IMR-90 (cell line): ENCODE results near the gene WDFY2. TPM values are rescaled to one million over a fixed set of nuclear protein-coding genes. Genes with fewer than 3 reads are reported as not detected.

Experiments used
- ATAC-seq: fragments of 200-7000 bp; cut with Tn5 transposase; 2 replicates; pipeline ENCODE4 v1.9.1; 2020; ENCODE audit warnings: low read depth, mild to moderate bottlenecking, moderate library complexity
- BruUV-seq: library from RNA; stranded (reverse); fragments of 400-500 nt; replicated peaks from 2 replicates; lab custom pipeline; 2021; lab: Mats Ljungman, UMichigan
- CTCF ChIA-PET: fragments of 300-600 bp; formaldehyde crosslinking; extraction: SDS; loops from one replicate; lab custom pipeline; 2021; ENCODE audit warnings: antibody characterized with exemption; lab: Yijun Ruan, JAX
- POLR2A ChIA-PET: fragments of 300-600 bp; sonication (Branson Sonifier 250); formaldehyde crosslinking; loops from one replicate; lab custom pipeline; 2022; ENCODE audit warnings: antibody characterized with exemption; ENCODE audit not compliant: unreplicated experiment; lab: Charles Lee
- DNase-seq: peaks from one replicate; pipeline ENCODE4 v3.0.0; 2013
- H2AFZ ChIP-seq: replicated peaks from 2 replicates; pipeline ENCODE3; 2013; ENCODE audit warnings: low read length, mild to moderate bottlenecking; ENCODE audit not compliant: poor library complexity
- H2AK5ac ChIP-seq: 2 replicates; pipeline ENCODE4 v1.6.1; 2013; ENCODE audit warnings: low read depth, low read length, inconsistent platforms
- H2AK9ac ChIP-seq: replicated peaks from 2 replicates; pipeline ENCODE3; 2013; ENCODE audit warnings: mild to moderate bottlenecking, low read depth, low read length, moderate library complexity; ENCODE audit not compliant: poor library complexity
- H2BK120ac ChIP-seq: 2 replicates; pipeline ENCODE4 v1.6.1; 2013; ENCODE audit warnings: low read depth, low read length, inconsistent platforms
- H2BK15ac ChIP-seq: 3 replicates; pipeline ENCODE4 v1.6.1; 2013; ENCODE audit warnings: low read depth, low read length, inconsistent platforms
- H2BK20ac ChIP-seq: 2 replicates; pipeline ENCODE4 v1.6.1; 2013; ENCODE audit warnings: low read depth, mild to moderate bottlenecking, inconsistent platforms, low read length, moderate library complexity
- H2BK5ac ChIP-seq: 2 replicates; pipeline ENCODE4 v1.6.1; 2013; ENCODE audit warnings: mild to moderate bottlenecking, low read depth, low read length, inconsistent platforms; ENCODE audit not compliant: poor library complexity, severe bottlenecking
- H3K14ac ChIP-seq: replicated peaks from 2 replicates; pipeline ENCODE4 v1.6.1; 2013; ENCODE audit warnings: low read depth, low read length, inconsistent platforms
- H3K18ac ChIP-seq: 2 replicates; pipeline ENCODE4 v1.6.1; 2013; ENCODE audit warnings: low read depth, low read length, control low read depth
- H3K23ac ChIP-seq: 2 replicates; pipeline ENCODE4 v1.6.1; 2013; ENCODE audit warnings: low read depth, low read length, inconsistent platforms
- H3K27ac ChIP-seq: 2 replicates; pipeline ENCODE4 v1.5.1; 2013; ENCODE audit warnings: mild to moderate bottlenecking, control low read depth, low read length; ENCODE audit not compliant: insufficient read depth
- H3K27me3 ChIP-seq: 2 replicates; pipeline ENCODE4 v1.6.1; 2013; ENCODE audit warnings: low read length; ENCODE audit not compliant: control insufficient read depth, insufficient read depth
- H3K36me3 ChIP-seq: 2 replicates; pipeline ENCODE4 v1.6.1; 2013; ENCODE audit warnings: low read length, mixed read lengths; ENCODE audit not compliant: control insufficient read depth, insufficient read depth
- H3K4ac ChIP-seq: 2 replicates; pipeline ENCODE4 v1.6.1; 2013; ENCODE audit warnings: low read depth, low read length, inconsistent platforms
- H3K4me1 ChIP-seq: 2 replicates; pipeline ENCODE4 v1.6.1; 2013; ENCODE audit warnings: low read length, mixed read lengths; ENCODE audit not compliant: control insufficient read depth, insufficient read depth
- H3K4me2 ChIP-seq: 2 replicates; pipeline ENCODE4 v1.6.1; 2013; ENCODE audit warnings: low read depth, mild to moderate bottlenecking, control low read depth, low read length, moderate library complexity
- H3K4me3 ChIP-seq: 2 replicates; pipeline ENCODE4 v1.5.1; 2013; ENCODE audit warnings: low read depth, mild to moderate bottlenecking, control low read depth, low read length, moderate library complexity; ENCODE audit not compliant: insufficient read depth
- H3K56ac ChIP-seq: 2 replicates; pipeline ENCODE4 v1.6.1; 2013; ENCODE audit warnings: low read length, inconsistent platforms; ENCODE audit not compliant: insufficient read depth; ENCODE audit errors: extremely low read depth
- H3K79me1 ChIP-seq, 2 experiments: 2 replicates each; pipeline ENCODE4 v1.6.1; 2013; ENCODE audit warnings: low read length in 2 of 2, inconsistent platforms in 1 of 2, low read depth in 1 of 2
- H3K9ac ChIP-seq: 2 replicates; pipeline ENCODE4 v1.6.1; 2013; ENCODE audit warnings: low read depth, low read length, control low read depth
- H3K9me1 ChIP-seq: 2 replicates; pipeline ENCODE4 v1.6.1; 2013; ENCODE audit warnings: low read length, inconsistent platforms; ENCODE audit not compliant: insufficient read depth
- H3K9me3 ChIP-seq: 2 replicates; pipeline ENCODE4 v1.6.1; 2013; ENCODE audit warnings: low read length; ENCODE audit not compliant: control insufficient read depth, insufficient read depth
- H4K20me1 ChIP-seq: 2 replicates; pipeline ENCODE4 v1.6.1; 2013; ENCODE audit warnings: low read length, inconsistent platforms; ENCODE audit not compliant: insufficient read depth
- H4K5ac ChIP-seq: 2 replicates; pipeline ENCODE4 v1.6.1; 2013; ENCODE audit warnings: mild to moderate bottlenecking, low read depth, low read length, control low read depth
- H4K8ac ChIP-seq, 2 experiments: 2 replicates each; pipeline ENCODE4 v1.6.1; 2013; ENCODE audit warnings: low read depth in 2 of 2, low read length in 2 of 2, control low read depth in 1 of 2, inconsistent platforms in 1 of 2
- H4K91ac ChIP-seq: 2 replicates; pipeline ENCODE4 v1.6.1; 2013; ENCODE audit warnings: low read depth, low read length, inconsistent platforms; ENCODE audit not compliant: insufficient read depth
- CHD1 ChIP-seq: IDR thresholded peaks from 2 replicates; pipeline ENCODE4 v1.6.1; 2012; ENCODE audit warnings: low read depth, low read length, improper control_type of control experiment
- NFE2L2 ChIP-seq: fragments of 150-350 bp; IDR thresholded peaks from 2 replicates; pipeline ENCODE4 v1.6.1; 2016; ENCODE audit warnings: low read depth, mild to moderate bottlenecking, low read length
- POLR2A ChIP-seq: IDR thresholded peaks from 2 replicates; pipeline ENCODE4 v1.6.1; 2012; ENCODE audit warnings: mild to moderate bottlenecking, low read depth, low read length
- RCOR1 ChIP-seq: IDR thresholded peaks from 2 replicates; pipeline ENCODE4 v1.6.1; 2012; ENCODE audit warnings: mild to moderate bottlenecking, low read length, improper control_type of control experiment; ENCODE audit not compliant: insufficient replicate concordance
- SMC3 ChIP-seq: fragments of 150-350 bp; IDR thresholded peaks from 2 replicates; pipeline ENCODE4 v1.6.1; 2016; ENCODE audit warnings: low read depth, mild to moderate bottlenecking, antibody characterized with exemption, low read length, moderate library complexity
- WGBS, 2 experiments: methylation state at CpG; one replicate each; pipeline versions ENCODE4 v1.1.5 to v1.1.7; 2013; ENCODE audit warnings: missing lambda C conversion rate in 2 of 2; ENCODE audit not compliant: insufficient read length in 1 of 2; ENCODE audit errors: extremely low coverage in 2 of 2; 5-methylcytosine and 5-hydroxymethylcytosine counted together
- dilution Hi-C: fragments of 300-500 bp; cut with HindIII; formaldehyde crosslinking; loops from one replicate; pipeline ENCODE4 v1.14.3; 2018; ENCODE audit warnings: low sequenced_read_pairs; ENCODE audit not compliant: unreplicated experiment
- in situ Hi-C: fragments of 300-500 bp; cut with MboI; formaldehyde crosslinking; loops from 3 replicates; pipeline ENCODE4 v1.14.3; 2019; ENCODE audit warnings: low sequenced_read_pairs, inconsistent platforms, mixed read lengths
- intact Hi-C: fragments of 100-400 bp; cut with micrococcal nuclease; formaldehyde crosslinking; loops from 2 replicates; pipeline ENCODE4 v1.10.0; 2022
- polyA plus RNA-seq, 3 experiments: library from polyadenylated mRNA; depleted of rRNA; stranded (reverse); fragments of >200 nt; gene quantifications; 2 replicates each; pipeline ENCODE4 v1.2.3, GENCODE V29; 2012; ENCODE audit warnings: low replicate concordance in 1 of 3
- total RNA-seq: library from RNA; depleted of rRNA; stranded (reverse); fragments of >200 nt; gene quantifications from 2 replicates; pipeline ENCODE4 v1.2.3, GENCODE V29; 2012
- TF ChIP-seq, protein P1 (sequence below): conservative IDR thresholded peaks from 2 replicates; pipeline ENCODE4 v1.5.1; 2012; ENCODE audit warnings: mild to moderate bottlenecking, low read depth, low read length, improper control_type of control experiment
- TF ChIP-seq, protein P2 (sequence below): fragments of 150-350 bp; IDR thresholded peaks from 2 replicates; pipeline ENCODE4 v1.6.1; 2016; ENCODE audit warnings: low read depth, mild to moderate bottlenecking, low read length, moderate library complexity, borderline replicate concordance
- TF ChIP-seq, protein P3 (sequence below): fragments of 150-350 bp; IDR thresholded peaks from 2 replicates; pipeline ENCODE4 v1.6.1; 2017; ENCODE audit warnings: mild to moderate bottlenecking, antibody characterized with exemption, low read length, low read depth

WDFY2 gene
- total and polyA plus RNA-seq, 2 of the 4 experiments (the other 2 are of a cell fraction), result 4.3 to 5.4 TPM

DNA sequence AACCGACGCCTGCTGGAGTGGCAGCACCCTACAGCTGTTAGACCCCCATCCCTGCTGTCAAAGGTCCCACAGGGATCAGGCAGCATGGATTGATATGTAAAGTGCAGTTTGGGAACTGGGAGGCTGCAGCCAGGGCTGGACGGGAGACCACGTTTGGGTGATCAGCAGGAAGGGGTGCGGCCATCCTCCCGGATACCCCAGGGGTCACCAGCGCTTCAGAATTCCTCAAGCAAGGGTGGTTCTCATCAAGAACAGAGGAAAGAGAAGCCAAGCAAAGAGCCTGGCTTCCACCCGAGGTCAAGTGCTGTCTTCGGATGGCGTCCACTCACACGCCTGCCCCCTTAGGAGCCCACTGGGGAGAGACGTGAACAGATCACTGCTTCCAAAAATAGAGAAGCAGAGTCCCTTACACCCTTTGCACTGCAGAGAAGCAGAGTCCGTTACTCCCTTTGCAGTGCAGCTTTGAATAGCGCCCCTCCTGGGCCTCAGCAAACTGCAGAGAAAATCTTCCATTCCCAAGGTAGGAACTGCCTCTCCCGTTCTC is 184.2 kb downstream of the WDFY2 start:
- dilution Hi-C loops, result no loop called here
- CTCF ChIA-PET, result no interaction called here

More for the DNA sequence above, 184.2 kb downstream of the WDFY2 start:
- H4K8ac ChIP-seq, result no peak overlapping the region
- H3K36me3 ChIP-seq, result no peaks in the 10 kb centered on the region; the same call in 1 of the 2 replicates
- TF ChIP-seq NFE2L2 (no peak), SMC3 (no peak), CHD1 (no peak), RCOR1 (no peak), POLR2A (no peak)
- TF ChIP-seq, protein P1, sequence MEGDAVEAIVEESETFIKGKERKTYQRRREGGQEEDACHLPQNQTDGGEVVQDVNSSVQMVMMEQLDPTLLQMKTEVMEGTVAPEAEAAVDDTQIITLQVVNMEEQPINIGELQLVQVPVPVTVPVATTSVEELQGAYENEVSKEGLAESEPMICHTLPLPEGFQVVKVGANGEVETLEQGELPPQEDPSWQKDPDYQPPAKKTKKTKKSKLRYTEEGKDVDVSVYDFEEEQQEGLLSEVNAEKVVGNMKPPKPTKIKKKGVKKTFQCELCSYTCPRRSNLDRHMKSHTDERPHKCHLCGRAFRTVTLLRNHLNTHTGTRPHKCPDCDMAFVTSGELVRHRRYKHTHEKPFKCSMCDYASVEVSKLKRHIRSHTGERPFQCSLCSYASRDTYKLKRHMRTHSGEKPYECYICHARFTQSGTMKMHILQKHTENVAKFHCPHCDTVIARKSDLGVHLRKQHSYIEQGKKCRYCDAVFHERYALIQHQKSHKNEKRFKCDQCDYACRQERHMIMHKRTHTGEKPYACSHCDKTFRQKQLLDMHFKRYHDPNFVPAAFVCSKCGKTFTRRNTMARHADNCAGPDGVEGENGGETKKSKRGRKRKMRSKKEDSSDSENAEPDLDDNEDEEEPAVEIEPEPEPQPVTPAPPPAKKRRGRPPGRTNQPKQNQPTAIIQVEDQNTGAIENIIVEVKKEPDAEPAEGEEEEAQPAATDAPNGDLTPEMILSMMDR, result no peak
- TF ChIP-seq, protein P2, sequence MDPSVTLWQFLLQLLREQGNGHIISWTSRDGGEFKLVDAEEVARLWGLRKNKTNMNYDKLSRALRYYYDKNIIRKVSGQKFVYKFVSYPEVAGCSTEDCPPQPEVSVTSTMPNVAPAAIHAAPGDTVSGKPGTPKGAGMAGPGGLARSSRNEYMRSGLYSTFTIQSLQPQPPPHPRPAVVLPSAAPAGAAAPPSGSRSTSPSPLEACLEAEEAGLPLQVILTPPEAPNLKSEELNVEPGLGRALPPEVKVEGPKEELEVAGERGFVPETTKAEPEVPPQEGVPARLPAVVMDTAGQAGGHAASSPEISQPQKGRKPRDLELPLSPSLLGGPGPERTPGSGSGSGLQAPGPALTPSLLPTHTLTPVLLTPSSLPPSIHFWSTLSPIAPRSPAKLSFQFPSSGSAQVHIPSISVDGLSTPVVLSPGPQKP, result no peak
- TF ChIP-seq, protein P3, sequence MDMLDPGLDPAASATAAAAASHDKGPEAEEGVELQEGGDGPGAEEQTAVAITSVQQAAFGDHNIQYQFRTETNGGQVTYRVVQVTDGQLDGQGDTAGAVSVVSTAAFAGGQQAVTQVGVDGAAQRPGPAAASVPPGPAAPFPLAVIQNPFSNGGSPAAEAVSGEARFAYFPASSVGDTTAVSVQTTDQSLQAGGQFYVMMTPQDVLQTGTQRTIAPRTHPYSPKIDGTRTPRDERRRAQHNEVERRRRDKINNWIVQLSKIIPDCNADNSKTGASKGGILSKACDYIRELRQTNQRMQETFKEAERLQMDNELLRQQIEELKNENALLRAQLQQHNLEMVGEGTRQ, result no peak
- H3K79me1 ChIP-seq, result peaks cover 4 to 29% of the 10 kb centered on the region in 2 experiments; a peak in 2 of 4 replicates
- H2BK20ac ChIP-seq, result no peak overlapping the region
- H2BK120ac ChIP-seq, result no peak overlapping the region
- in situ Hi-C loops (no loop called here), intact Hi-C loops (loop anchor here (10.0 kb wide), 1 partner anchor 314 kb away; the partner anchor contains the start of gene INTS6)
- H3K9ac ChIP-seq, result no peak overlapping the region
- WGBS, 2 experiments, result 100% methylated on average over 3 of the region's 15 CpGs; no CpG with 5 or more reads in 1 of the 2 experiments
- H2BK15ac ChIP-seq, result no peak overlapping the region
- ATAC-seq (no peak), DNase-seq (no peak)
- peaks cover 18% of the 10 kb centered on the region for H3K9me1 ChIP-seq
- H3K27ac ChIP-seq, result no peak overlapping the region
- no peak overlapping the region for H2AFZ ChIP-seq
- H3K14ac ChIP-seq, result no peak overlapping the region
- no peak overlapping the region for H2AK5ac ChIP-seq
- H3K4me1 ChIP-seq, result peaks cover 12% of the 10 kb centered on the region
- H4K5ac ChIP-seq, result no peak overlapping the region
- peaks cover 12% of the 10 kb centered on the region for H4K20me1 ChIP-seq
- BruUV-seq, result no TSS peak
- H3K18ac ChIP-seq, result no peak overlapping the region
- H3K4ac ChIP-seq, result no peak overlapping the region
- H3K9me3 ChIP-seq, result no peaks in the 10 kb centered on the region
- H3K4me3 ChIP-seq, result no peak overlapping the region
- H3K23ac ChIP-seq, result no peak overlapping the region
- H3K56ac ChIP-seq, result no peak overlapping the region
- POLR2A ChIA-PET, result no interaction called here
- 0 out of 2 replicates have a peak, but pooled peaks cover 1% of the 10 kb centered on the region for H3K27me3 ChIP-seq
- no peak overlapping the region for H2BK5ac ChIP-seq
- H2AK9ac ChIP-seq, result no peak overlapping the region
- H3K4me2 ChIP-seq, result no peak overlapping the region
- no peak overlapping the region for H4K91ac ChIP-seq
